Dedifferentiated amniotic fluid mesenchymal stem cell (primary cell): ENCODE measurements around the gene SPRYD3.
"Not testable (repeated sequence)": the region's sequence is repeated elsewhere in the genome, so short reads cannot be mapped to it uniquely, and the experiment has no call there.

Experiments used
- DNase-seq: peaks from one replicate; pipeline ENCODE4 v3.0.0-alpha.2; 2016; ENCODE audit errors: extremely low spot score

The SPRYD3 gene

DNA sequence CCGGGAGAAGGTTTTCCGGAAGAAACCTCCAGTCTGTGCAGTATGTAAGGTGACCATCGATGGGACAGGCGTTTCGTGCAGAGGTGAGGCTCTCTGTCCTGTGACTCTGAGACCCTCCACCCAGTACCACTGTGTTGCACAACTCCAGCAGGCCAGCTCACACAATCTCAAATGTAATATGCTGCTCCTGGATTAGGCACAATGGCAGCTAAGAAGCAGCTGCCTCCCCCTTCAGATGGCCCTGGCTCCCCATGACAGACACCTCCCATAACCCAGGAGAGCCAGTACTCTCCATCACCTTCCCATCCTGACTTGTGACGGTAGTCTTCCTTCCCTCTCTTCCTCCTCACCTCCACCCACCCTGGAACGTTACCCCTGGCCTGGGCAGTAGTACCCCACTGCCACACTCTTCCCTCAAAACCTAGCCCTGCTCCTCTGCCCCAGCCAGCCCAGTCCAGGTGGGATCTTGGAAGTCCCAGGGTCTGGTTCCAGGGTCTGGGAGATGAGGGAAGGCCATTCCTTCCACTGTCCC, 27.2 kb downstream of the SPRYD3 start:
- DNase-seq, result no peak

DNA sequence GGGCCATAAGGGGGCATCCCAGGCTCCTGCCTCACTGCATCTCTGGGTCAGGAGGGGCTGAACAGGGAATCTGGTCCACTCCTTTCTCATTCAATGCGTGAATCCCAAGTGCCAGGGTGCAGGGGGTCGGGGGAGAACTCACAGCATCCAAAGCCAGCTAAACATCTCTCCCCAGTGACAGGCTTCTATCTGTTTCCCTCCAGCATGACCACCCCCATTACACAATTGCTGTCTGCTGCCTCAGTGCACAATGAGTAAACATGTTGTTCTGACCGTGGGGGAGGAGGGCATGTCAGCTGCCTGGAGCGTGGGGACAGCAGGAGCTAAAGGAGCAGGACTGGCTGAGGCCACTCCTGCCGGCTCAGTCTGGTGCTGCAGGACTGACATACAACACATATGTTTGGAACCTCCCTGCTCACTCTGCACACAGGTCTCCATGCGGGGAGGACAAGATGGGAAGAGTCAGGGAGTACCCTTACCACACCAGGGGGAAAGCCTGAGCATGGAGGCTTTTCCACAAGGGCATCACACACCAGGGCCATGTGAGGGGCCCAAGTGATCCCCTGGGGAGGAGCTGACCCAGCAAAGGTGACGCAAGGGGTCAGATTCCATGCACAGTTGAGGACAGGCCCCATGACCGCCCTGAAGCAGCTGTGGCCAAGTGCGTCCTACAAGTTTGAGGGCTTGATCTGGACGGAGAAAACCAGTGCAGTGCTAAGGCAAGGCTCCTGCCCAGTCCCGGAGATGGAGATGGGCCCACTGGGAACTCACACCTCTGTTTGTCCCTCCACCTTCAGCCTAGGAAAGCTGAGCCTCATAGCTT, 27.9 kb downstream of the SPRYD3 start:
- DNase-seq, result peak; percentile 26

DNA sequence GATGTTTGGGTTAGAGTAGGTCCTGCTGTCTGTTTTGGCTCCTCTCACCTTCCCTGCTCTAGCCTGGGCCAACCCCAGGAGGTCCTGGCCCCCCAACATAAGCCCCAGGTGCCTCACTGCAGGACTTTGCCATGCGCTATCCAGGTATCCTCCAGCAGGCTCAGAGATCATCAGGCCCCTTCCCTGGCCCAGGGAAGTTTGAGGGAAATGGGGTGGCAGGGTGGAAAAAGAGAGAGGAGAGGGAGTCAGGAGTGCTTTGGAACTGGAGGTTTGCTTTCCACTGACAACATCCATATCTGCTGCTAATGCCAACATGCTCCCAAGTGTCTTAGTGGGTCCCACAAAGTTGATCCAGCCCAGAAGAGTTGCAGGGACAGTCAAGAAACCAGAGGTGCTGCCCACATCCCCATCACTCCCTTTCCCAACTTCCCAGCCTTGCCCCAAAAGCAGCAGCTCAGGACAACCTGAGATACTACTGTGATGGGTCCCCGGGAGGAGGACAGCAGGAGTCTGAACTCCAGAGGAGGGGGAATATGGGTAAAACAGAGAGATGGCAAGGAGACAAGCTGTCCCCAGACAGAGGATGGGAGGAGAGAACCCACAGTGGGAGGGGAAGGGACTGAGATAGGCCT, 28.6 kb downstream of the SPRYD3 start:
- DNase-seq, result no peak

DNA sequence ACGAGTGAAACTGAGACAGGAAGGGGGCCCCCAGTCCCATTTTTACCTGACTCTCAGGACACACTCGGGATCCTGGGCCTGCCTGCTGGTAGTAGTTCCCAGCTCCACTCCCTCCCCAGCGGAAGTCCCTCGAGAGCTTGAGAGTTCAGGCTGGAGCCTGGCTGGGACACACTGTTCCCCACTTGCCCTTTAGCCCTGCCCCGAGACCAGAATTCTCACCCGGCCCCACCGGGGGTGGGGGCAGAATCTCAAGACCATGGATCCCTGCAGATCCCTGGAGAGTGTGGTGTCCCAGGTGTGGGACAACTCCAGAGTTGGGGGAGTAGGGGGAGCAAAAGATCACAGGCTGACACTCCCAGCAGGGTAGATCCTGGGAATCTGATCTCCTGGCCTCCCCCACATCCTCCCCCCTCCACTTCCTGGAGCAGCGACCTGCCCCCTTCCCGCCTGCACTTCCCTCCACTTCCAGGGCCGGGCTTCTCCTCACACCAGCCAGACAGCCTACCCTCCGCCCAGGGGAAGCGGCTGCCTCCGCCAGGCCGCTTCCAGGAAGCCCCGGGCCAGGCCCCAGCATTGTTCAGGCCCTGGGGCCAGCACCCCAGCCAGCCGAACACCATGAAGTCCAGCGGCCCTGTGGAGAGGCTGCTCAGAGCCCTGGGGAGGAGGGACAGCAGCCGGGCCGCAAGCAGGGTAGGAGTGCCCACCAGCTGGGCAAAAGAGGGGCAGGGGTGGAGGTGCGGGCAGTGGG, 29.4 kb downstream of the SPRYD3 start, which contains the start of gene TNS2:
Gene TNS2, plus strand, starts transcription at position 495 of the 748 bp plus-strand sequence. Its CDS starts 121 bp downstream, at position 616.
- peak; percentile 27 for DNase-seq

DNA sequence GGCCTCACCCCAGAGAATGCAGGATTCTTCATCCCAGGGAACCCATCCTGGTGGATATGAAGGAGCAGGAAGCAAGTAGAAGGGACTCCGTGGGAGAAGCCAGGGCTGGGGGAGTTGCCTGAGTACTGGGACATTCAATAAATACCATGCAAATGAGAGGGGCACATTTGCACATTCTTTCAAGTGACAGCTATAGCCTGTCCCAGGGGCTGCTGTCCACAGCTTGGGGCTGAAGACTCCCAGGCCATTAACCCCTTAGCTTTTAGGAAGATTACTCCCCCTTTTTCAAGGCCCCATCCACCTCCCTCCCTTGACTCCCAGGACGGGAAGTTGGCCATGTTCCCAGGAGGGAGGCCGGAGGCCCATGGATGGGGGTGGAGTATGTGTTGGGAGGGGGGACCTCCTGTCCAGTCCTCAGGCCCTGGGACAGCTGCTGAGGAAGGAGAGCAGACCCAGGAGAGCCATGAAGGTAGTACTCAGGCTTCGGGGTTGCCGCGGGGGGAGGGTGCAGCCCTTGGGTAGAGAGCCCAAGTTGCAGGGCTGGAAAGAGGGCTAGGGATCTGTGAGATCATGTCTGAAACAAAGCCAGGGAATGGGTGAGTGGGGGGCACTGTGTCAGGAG, 30.3 kb downstream of the SPRYD3 start:
- DNase-seq, result no peak

DNA sequence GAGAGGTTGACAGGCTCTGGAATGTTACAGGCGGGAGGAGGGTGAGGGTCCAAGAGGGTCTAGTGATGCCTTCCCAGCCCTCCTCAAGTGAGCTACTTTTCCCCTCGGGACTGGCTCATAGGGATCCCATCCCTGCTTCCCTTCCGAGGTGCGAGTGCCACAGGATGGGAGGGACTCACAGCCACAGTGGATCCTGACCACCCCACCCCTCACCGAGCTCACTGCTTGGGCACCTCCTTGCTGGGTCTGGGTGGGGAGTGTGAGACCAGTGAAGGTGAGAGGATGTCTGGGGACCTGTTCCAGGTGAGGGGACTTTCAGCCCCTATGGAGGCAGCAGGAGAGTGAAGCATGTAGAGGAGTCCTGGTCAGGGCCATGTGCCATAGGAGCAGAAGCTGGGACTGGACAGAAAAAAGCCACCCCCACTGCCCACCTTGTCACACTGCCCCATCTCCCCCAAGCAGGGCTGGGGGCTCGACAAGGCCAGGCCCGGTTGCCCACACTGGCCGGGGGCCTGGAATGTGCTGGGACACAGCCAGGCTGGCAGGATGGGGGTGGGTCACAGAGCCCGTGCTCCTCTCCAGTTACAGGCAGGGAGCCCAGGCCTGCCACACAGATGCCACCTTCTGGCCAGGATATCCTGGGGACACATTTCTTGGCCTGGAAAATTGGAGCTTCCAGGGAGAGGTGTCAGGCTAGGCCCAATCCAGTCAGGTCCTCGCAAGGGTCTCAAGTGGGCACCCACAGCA, 31.0 kb downstream of the SPRYD3 start:
- no peak for DNase-seq

DNA sequence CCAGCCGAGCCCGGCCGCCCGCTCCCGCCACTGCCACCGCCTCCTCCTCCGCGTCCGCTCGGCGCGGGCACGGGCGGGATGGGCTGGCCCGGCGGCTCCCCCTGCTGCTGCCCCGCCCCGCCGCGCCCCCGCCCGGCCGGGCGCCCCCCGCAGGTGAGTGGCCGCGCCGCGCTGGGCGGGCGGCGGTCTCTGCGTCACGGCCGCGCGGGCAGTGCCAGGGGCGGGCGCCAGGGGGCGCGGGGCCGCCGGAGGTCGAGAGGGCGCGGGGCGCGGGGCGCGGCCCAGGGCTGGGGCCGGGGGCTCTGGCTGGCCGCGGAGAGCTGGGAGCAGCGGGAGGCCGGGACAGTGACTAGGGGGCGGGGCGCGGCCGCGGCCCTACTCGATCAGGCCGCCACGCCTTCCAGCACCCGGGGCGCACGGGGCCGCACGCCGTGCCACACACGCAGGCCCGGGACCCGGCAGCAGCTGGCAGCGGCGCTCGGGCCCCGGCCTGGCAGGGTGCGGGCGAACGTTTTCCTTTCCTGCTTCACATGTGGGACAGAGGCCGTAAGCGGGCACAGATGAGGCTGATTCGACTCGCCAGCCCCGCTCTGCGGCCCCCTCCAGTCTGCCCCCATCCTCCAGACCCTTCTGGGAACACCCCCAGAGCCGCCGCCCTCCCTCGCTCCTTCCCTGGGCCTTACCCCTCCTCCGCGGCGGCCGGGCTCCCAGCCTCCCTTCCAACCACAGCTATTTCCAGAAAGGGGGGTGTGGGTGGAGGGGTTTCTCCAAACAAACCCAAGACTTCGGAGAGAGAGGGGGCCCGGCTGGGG, 31.8 kb downstream of the SPRYD3 start:
- DNase-seq, result peak; percentile 69

DNA sequence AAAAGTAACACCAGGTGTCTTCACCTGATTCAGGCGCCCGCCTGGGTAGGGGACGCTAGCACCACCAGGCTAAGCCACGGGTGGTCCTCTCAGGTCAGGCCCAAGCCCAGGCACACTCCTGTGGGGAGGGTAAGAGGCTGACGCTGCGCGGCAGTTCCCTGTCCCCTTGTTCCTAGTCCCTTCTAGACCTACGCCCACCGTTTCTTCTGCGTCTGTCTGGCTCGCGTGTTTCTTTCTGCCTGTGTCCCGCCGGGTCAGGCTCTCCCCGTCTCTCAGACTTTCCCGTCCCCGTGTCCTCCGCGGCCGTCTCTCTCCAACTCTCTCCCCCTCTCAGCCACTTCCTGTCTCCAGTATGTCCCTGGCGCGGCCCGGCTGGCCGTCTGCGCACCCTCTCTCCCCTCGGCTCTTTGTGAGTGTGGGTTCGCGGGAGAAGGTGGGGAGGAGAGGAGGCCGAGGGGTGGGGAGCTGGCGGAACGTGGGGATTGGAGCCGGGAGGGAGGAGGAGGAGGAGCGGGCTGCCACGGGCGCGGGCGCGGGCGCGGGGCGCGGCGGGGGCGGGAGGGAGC, 32.5 kb downstream of the SPRYD3 start:
- DNase-seq, result peak; percentile 73

DNA sequence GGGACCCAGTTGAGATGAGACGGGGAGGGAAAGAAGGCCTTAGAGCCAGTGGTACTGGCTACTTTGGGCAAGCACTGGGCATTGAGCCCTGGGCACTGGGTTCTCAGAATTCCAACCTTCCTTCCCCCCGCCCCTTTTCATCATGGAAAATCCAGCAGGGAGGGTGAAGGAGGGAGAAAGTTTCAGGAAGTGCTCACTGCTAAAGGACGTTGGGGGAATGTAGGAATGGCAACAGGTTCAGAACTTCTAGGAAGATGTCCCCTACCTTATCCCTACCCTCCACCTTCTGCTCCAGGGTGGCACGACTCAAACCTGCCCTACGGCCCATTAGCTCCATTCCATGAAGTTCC, 33.5 kb downstream of the SPRYD3 start:
- no peak for DNase-seq

DNA sequence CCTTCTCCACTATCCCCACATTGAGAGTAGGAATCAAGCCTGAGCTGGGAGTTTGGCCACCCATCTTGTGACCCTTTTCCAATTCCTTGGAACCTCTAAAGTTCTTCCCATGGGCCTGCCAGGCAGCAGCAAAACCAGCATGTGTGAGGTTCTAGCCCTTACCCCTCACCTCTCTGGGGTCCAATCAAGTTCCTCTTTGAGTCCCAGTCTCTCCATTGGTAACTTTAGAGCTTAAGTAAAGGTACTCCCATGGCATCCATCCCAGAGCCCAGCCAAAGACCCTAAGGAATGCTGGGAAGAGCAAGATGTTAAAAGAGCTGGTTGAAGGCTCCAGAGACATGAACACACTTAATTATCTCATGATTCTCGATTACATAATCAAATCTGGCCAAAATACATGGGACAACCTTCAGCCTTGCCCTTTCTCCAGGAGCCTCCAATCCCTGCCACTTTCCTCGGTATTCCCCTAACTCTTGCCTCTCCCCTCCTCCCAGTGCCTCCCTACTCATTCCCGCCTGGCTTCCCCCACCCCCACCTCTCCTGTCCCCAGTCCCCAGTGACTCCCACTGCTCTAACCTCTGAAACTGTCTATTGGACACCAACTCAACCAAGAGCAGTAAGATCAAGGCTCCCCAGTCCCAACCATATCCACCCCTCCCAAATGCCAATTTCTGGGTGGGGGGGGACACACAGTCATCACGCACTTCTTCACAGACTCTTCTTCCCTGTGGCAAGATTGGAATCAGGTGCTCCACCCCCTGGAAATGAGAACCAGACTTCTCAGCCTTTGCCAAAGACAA, 34.1 kb downstream of the SPRYD3 start:
- DNase-seq, result no peak

DNA sequence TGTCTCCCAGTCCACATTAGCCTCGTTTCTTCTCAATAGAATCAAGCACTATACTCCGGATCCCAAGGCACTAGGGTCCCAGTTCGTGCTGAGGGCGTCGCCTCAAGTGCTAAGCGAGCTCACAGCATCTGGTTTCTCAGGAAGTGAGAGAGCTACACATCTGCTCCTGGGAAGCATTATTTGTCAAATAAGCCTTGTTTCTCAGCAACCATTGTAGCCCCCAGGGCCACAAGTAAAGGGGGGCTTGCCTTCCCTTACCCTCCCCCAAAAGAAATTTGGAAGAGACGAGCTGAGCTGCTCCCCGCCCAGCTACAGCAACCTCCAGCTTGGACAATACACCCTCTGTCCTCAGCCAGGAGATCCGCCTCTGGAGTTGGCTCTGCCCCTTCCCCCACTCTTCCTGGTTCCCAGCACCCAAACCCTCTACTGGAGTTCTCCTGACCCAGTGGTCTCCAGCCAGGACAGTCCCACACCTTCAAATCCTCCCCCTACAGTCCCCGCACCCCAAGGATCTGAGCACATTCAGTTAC, 35.1 kb downstream of the SPRYD3 start:
- DNase-seq, result no peak

DNA sequence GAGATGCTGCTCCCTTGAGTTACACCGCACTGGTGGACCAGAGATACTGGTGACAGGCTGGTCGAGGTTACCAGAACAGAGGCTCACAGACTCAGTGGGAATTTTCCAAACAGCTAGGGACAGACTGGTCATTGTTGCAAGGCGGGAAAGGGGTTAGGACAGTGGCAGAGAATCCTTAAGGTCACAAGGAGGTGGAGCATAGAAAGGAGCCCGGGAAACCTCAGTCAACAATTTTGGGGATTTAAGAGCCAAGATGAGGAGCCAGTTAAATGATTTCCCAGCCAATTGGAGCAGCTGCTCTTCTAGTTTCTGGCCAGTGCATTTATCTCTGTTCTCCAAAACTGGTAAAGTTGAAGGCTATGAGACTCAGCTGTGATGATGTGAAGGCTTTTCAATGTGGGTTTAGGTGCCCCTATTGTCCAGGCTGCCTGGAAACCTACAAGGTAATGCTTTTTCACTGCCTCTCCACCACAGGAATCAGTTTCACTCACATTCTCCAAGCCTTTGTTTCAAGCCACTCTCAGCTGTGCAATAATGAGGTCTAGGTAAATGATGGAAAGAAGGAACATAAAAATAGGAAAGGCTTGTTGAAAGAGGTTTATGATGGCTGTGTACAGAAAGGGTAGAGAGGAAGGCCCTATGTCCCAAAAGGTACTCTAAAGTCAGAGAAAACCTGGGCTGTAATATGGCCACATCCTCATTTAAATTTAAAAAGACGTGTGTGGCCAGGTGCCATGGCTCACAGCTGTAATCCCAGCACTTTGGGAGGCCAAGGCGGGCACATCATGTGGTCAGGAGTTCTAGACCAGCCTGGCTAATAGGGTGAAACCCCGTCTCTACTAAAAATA, 36.4 kb downstream of the SPRYD3 start:
- no peak for DNase-seq

DNA sequence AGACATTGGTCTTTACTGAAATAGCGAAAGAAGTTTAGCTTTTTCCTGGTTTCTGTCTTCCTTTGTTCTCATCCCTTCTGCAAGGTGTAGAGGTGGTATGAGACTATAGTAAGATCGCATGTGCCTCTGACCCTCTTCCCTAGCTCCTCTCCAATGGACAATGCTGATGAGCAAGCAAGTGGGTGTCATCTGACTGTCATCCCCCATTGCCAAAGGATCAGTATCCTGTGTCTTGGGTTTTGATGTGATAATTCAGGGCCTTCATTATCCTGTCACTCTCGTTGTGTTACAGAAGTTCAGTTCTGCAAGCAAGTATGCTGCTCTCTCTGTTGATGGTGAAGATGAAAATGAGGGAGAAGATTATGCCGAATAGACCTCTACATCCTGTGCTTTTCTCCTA, 39.3 kb downstream of the SPRYD3 start:
- DNase-seq, result no peak

DNA sequence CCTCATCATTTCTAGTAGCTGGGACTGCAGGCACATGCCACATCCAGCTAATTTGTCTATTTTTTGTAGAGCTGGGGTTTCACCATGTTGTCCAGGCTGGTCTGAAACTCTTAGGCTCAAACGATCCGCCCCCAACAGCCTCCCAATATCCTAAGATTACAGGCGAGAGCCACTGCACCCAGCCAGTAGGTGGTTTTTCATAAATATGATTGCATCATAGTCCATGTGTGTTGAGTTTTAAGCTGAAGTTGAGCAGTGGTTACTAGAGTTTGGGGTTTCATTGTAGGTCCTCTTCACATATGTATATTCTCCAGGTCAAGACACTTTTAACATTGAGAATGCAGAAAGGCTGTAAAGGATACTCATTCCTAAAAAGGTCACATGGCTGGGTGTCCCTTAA, 42.4 kb downstream of the SPRYD3 start:
- DNase-seq, result no peak

DNA sequence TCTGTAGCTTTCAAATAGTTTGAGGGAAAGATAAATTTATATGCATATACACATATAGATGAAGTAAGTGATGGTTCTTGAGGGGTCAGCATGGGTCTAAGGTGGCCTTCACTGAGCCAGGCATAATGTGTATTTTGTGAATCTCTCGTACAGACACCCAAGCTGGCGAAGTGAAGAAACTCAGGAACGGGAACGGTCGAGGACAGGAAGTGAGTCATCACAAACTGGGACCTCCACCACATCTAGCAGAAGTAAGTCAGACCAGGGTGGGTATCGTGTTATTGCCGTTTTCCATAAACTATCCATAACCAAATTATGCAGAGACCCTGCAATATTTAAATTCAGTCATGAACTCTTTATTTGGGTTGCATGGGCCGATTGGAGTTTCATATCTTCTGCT, 44.7 kb downstream of the SPRYD3 start:
- no peak for DNase-seq

DNA sequence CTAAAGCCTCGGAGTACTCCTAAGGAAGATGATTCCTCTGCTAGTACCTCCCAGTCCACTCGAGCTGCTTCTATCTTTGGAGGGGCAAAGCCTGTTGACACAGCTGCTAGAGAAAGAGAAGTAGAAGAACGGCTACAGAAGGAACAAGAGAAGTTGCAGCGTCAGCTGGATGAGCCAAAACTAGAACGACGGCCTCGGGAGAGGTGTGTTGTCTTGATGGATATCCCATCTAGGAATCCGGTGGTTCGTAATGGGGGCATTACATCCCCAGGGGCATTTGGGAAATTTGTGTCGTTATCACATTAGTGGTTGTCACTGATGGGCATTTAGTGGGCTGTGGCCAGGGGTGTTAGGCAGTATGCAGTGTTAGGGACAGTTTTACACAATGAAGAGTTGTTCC, 45.4 kb downstream of the SPRYD3 start:
- not testable (repeated sequence) for DNase-seq

DNA sequence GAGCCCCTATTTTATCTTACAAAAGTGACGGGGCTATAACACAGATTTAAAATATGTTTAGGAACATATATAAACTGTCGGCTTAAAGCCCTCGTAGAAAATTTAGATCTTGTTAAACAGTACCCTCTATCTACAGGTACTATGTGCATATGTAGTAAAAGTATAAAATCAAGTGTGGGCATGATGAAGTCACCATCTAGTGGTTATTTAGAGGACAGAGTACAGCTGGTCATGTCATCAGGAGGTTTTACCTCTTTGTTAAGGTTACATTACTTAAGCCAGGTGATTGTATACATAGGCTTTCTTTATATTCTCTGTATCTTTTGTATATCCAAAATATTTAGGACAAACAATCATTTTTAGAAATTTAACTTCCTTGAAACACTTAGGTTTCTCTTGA, 47.6 kb downstream of the SPRYD3 start:
- DNase-seq, result no peak

DNA sequence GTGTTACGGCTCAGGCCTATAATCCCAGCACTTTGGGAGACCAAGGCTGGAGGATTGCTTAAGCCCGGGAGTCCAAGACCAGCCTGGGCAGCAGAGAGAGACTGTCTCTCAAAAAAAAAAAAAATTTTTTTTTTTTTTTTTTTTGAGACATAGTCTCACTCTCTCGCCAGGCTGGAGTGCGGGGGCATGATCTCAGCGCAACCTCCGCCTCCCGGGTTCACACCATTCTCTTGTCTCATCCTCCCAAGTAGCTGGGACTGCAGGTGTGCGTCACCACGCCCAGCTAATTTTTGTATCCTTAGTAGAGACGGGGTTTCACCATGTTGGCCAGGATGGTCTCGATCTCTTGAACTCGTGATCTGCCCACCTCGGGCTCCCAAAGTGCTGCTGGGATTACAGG, 52.2 kb downstream of the SPRYD3 start:
- not testable (repeated sequence) for DNase-seq
